A549 (cell line): ENCODE results near the gene EWSR1.
A peak's percentile ranks its signal among the peaks of the same experiment; 100 is the strongest.

ENCODE experiments used
- BHLHE40 ChIP-seq: IDR thresholded peaks from 2 replicates; pipeline ENCODE4 v1.6.1; 2012; ENCODE audit warnings: low read depth, low read length, inconsistent platforms
- CHD4 ChIP-seq: fragments of 200-600 bp; sonication (generic); IDR thresholded peaks from 2 replicates; pipeline ENCODE4 v1.6.1; 2016; ENCODE audit warnings: antibody characterized with exemption, mild to moderate bottlenecking, borderline replicate concordance
- CTCF ChIP-seq: fragments of >200 bp; sonication (Bioruptor Twin); formaldehyde crosslinking; IDR thresholded peaks from 3 replicates; pipeline ENCODE4 v1.5.1; 2016
- JUN ChIP-seq, 2 experiments: fragments of >200 bp; sonication (Bioruptor Twin); formaldehyde crosslinking; IDR thresholded peaks; 2 replicates in 1 of 2; 3 replicates in 1 of 2; pipeline ENCODE4 v1.6.1; 2016 to 2017
- POLR2A ChIP-seq: IDR thresholded peaks from 2 replicates; pipeline ENCODE4 v1.6.1; 2012; ENCODE audit warnings: mild to moderate bottlenecking, low read length
- SMC3 ChIP-seq: fragments of >200 bp; sonication (Bioruptor Twin); formaldehyde crosslinking; IDR thresholded peaks from 3 replicates; pipeline ENCODE4 v1.6.1; 2018; ENCODE audit warnings: inconsistent platforms
- ZFP36 ChIP-seq: fragments of 450-650 bp; IDR thresholded peaks from 2 replicates; pipeline ENCODE4 v1.6.1; 2014; ENCODE audit warnings: borderline replicate concordance; ENCODE audit not compliant: partially characterized antibody

GRCh38 chr22:29245626-29246385, 22.3 kb upstream of the EWSR1 start:
- TF ChIP-seq CTCF (peak; percentile 68), JUN (IDR thresholded peaks at IDR 0.05) (no peak), CHD4 (no peak), POLR2A (no peak), BHLHE40 (no peak), ZFP36 (no peak), SMC3 (peak; percentile 75)
